Fibroblast of the aortic adventitia (primary cell): Measurements from ENCODE around the gene UQCRC2. TPM values are rescaled to one million over a fixed set of nuclear protein-coding genes. Genes with fewer than 3 reads are reported as not detected.

Experiments used
- DNase-seq: peaks from one replicate; pipeline ENCODE4 v3.0.0-alpha.2; 2010; ENCODE audit warnings: low read depth
- H3K4me3 ChIP-seq: 2 replicates; pipeline ENCODE4 v1.5.1; 2011; ENCODE audit warnings: low read depth, mild to moderate bottlenecking, control low read depth, low read length, moderate library complexity
- CTCF ChIP-seq: IDR thresholded peaks from 2 replicates; pipeline ENCODE4 v1.5.1; 2011; ENCODE audit warnings: mild to moderate bottlenecking, low read length, control low read depth, inconsistent platforms; ENCODE audit not compliant: insufficient read depth
- total RNA-seq: library from RNA; depleted of rRNA; stranded (reverse); fragments of >200 nt; gene quantifications from 2 replicates; pipeline ENCODE4 v1.2.3, GENCODE V29; 2012; ENCODE audit warnings: low replicate concordance

UQCRC2 gene
- total RNA-seq, 1 donor = 130 TPM

- no peak overlapping the region for H3K4me3 ChIP-seq
- no peak for TF ChIP-seq CTCF
- DNase-seq = no peak
Measured at GRCh38 chr16:21962475-21962874, 9.3 kb downstream of the UQCRC2 start.

- H3K4me3 ChIP-seq = no peak overlapping the region
- no peak for DNase-seq
- TF ChIP-seq CTCF = no peak
Measured at GRCh38 chr16:21963887-21964286, 10.7 kb downstream of the UQCRC2 start.

GRCh38 chr16:21964353-21964752 lies 11.2 kb downstream of the UQCRC2 start:
- no peak for TF ChIP-seq CTCF
- no peak for DNase-seq

GRCh38 chr16:21971856-21972255 lies 18.7 kb downstream of the UQCRC2 start:
- H3K4me3 ChIP-seq = no peak overlapping the region
- no peak for TF ChIP-seq CTCF
- no peak for DNase-seq

More at GRCh38 chr16:21964353-21964752, 11.2 kb downstream of the UQCRC2 start:
- H3K4me3 ChIP-seq = no peak overlapping the region

GRCh38 chr16:21973945-21974344 lies 20.8 kb downstream of the UQCRC2 start:
- no peak for DNase-seq
- no peak for TF ChIP-seq CTCF
- no peak overlapping the region for H3K4me3 ChIP-seq

GRCh38 chr16:21980032-21980431 lies 26.9 kb downstream of the UQCRC2 start:
- no peak overlapping the region for H3K4me3 ChIP-seq
- no peak for TF ChIP-seq CTCF
- DNase-seq = no peak

GRCh38 chr16:21982108-21982507 lies 28.9 kb downstream of the UQCRC2 start:
- no peak for DNase-seq
- H3K4me3 ChIP-seq = no peak overlapping the region
- no peak for TF ChIP-seq CTCF
